Measurements from ENCODE around the gene CLIP1.
"Not testable (repeated sequence)": the region's sequence is repeated elsewhere in the genome, so short reads cannot be mapped to it uniquely, and the experiment has no call there.

The CLIP1 gene

GRCh38 chr12:122311696-122312095 lies 110.8 kb downstream of the CLIP1 start:
- DNase-seq (ENCODE audit: low read depth, low spot score), result no peak

- no peak for DNase-seq (ENCODE audit: low read depth, low spot score)
Observed at GRCh38 chr12:122310626-122311333, 111.7 kb downstream of the CLIP1 start.

GRCh38 chr12:122309564-122310121 lies 112.8 kb downstream of the CLIP1 start:
- no peak for DNase-seq (ENCODE audit: low read depth, low spot score)

GRCh38 chr12:122308811-122309210 lies 113.7 kb downstream of the CLIP1 start:
- no peak for DNase-seq (ENCODE audit: low read depth, low spot score)

GRCh38 chr12:122306407-122306806 lies 116.1 kb downstream of the CLIP1 start:
- DNase-seq (ENCODE audit: low read depth, low spot score), result no peak

GRCh38 chr12:122304924-122305323 lies 117.5 kb downstream of the CLIP1 start:
- no peak for DNase-seq (ENCODE audit: low read depth, low spot score)

GRCh38 chr12:122303068-122303467 lies 119.4 kb downstream of the CLIP1 start:
- no peak for DNase-seq (ENCODE audit: low read depth, low spot score)

GRCh38 chr12:122298071-122298748 lies 124.3 kb downstream of the CLIP1 start:
- DNase-seq (ENCODE audit: low read depth, low spot score), result no peak

GRCh38 chr12:122297494-122297893 lies 125.0 kb downstream of the CLIP1 start:
- no peak for DNase-seq (ENCODE audit: low read depth, low spot score)

GRCh38 chr12:122295877-122296276 lies 126.6 kb downstream of the CLIP1 start:
- no peak for DNase-seq (ENCODE audit: low read depth, low spot score)

- DNase-seq (ENCODE audit: low read depth, low spot score), result no peak
Observed at GRCh38 chr12:122293081-122293480, 129.4 kb downstream of the CLIP1 start.

GRCh38 chr12:122291431-122291830 lies 131.0 kb downstream of the CLIP1 start:
- DNase-seq (ENCODE audit: low read depth, low spot score), result no peak

GRCh38 chr12:122283680-122284079 lies 138.8 kb downstream of the CLIP1 start:
- no peak for DNase-seq (ENCODE audit: low read depth, low spot score)

GRCh38 chr12:122282061-122282460 lies 140.4 kb downstream of the CLIP1 start:
- no peak for DNase-seq (ENCODE audit: low read depth, low spot score)

GRCh38 chr12:122276242-122276641 lies 146.2 kb downstream of the CLIP1 start:
- DNase-seq (ENCODE audit: low read depth, low spot score), result no peak

GRCh38 chr12:122275459-122275858 lies 147.0 kb downstream of the CLIP1 start:
- no peak for DNase-seq (ENCODE audit: low read depth, low spot score)

- DNase-seq (ENCODE audit: low read depth, low spot score), result peak; percentile 92
Observed at GRCh38 chr12:122266230-122266901, 156.1 kb downstream of the CLIP1 start, which contains the start of gene VPS33A. VPS33A (minus strand) TSS chr12:122266494; CDS start chr12:122266408, 86 bp downstream.

GRCh38 chr12:122265886-122266229 lies 156.6 kb downstream of the CLIP1 start:
- no peak for DNase-seq (ENCODE audit: low read depth, low spot score)

- DNase-seq (ENCODE audit: low read depth, low spot score), result no peak
Observed at GRCh38 chr12:122265476-122265875, 157.0 kb downstream of the CLIP1 start.

GRCh38 chr12:122260735-122261134 lies 161.7 kb downstream of the CLIP1 start:
- DNase-seq (ENCODE audit: low read depth, low spot score), result not testable (repeated sequence)

- DNase-seq (ENCODE audit: low read depth, low spot score), result not testable (repeated sequence)
Observed at GRCh38 chr12:122258939-122259338, 163.5 kb downstream of the CLIP1 start.

- DNase-seq (ENCODE audit: low read depth, low spot score), result not testable (repeated sequence)
Observed at GRCh38 chr12:122258462-122258861, 164.0 kb downstream of the CLIP1 start.

Measured in brain pericyte (primary cell).